Tibial nerve (tissue), 4 donors: ENCODE data around the gene SPHKAP. TPM values are rescaled to one million over a fixed set of nuclear protein-coding genes. Genes with fewer than 3 reads are reported as not detected.

ENCODE experiments used
- DNase-seq, 2 donors: peaks; one replicate each; pipeline ENCODE4 v3.0.0-alpha.2; 2019; ENCODE audit warnings: low spot score in 2 of 2
- H3K27ac ChIP-seq, 4 donors: fragments of 200-600 bp; sonication (generic) in 3 of 4; one replicate each; pipeline ENCODE4 v1.5.1; 2017 to 2019; ENCODE audit warnings: mild to moderate bottlenecking in 1 of 4
- H3K27me3 ChIP-seq, 2 donors: fragments of 200-600 bp; sonication (generic) in 1 of 2; one replicate each; pipeline versions ENCODE4 v1.5.1 to v1.6.0; 2017 to 2019
- H3K36me3 ChIP-seq, 3 donors: fragments of 200-600 bp; sonication (generic); one replicate each; pipeline ENCODE4 v1.5.1; 2018 to 2019
- H3K4me1 ChIP-seq, 4 donors: fragments of 200-600 bp; sonication (generic) in 3 of 4; one replicate each; pipeline ENCODE4 v1.5.1; 2017 to 2019
- H3K4me3 ChIP-seq, 4 donors: fragments of 200-600 bp; sonication (generic) in 3 of 4; one replicate each; pipeline ENCODE4 v1.5.1; 2017 to 2019; ENCODE audit warnings: mild to moderate bottlenecking in 1 of 4, moderate library complexity in 1 of 4
- H3K9me3 ChIP-seq, 4 donors: fragments of 200-600 bp; sonication (generic) in 3 of 4; one replicate each; pipeline ENCODE4 v1.5.1; 2017 to 2019
- CTCF ChIP-seq, 5 experiments: fragments of 200-600 bp in 3 of 5; fragments of 450-650 bp in 2 of 5; sonication (generic) in 3 of 5; IDR thresholded peaks; one replicate each; pipeline ENCODE4 v1.5.1; 2016 to 2019; ENCODE audit warnings: antibody characterized with exemption in 5 of 5, mild to moderate bottlenecking in 3 of 5, moderate library complexity in 2 of 5
- EP300 ChIP-seq, 2 donors: sonication (generic); formaldehyde crosslinking; IDR thresholded peaks; one replicate each; pipeline ENCODE4 v1.6.1; 2017; ENCODE audit warnings: antibody characterized with exemption in 2 of 2, mild to moderate bottlenecking in 1 of 2
- POLR2A ChIP-seq, 2 donors: fragments of 450-650 bp; IDR thresholded peaks; one replicate each; pipeline ENCODE4 v1.6.1; 2017; ENCODE audit warnings: antibody characterized with exemption in 2 of 2, mild to moderate bottlenecking in 2 of 2, moderate library complexity in 2 of 2
- WGBS, 2 donors: methylation state at CpG; one replicate each; pipeline ENCODE4 v1.1.5; 2018; 5-methylcytosine and 5-hydroxymethylcytosine counted together
- total RNA-seq, 4 donors: library from RNA; depleted of rRNA; stranded (reverse); fragments of >200 nt; gene quantifications; one replicate each; pipeline ENCODE4 v1.1.0, GENCODE V29; 2016

Gene SPHKAP
- total RNA-seq, 4 donors from 2014 or later: not detected

DNA sequence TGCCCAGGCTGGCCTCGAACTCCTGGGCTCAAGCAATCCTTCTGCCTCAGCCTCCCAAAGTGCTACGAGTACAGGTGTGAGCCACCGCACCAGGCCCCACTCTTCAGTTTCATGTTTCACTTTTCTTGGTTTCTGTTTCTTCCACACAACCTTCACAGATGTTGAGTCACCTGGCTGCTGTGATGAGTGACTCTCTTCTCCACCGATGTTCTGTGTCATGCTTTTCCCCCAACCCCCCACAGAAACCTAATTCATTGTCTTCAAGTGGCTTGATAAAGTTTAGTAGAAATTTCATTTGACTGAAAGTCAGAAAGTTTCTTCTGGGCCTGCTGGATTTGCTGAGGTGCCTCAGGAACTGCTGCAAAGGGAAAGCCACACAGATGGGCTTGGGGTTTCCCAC is 78.5 kb downstream of the SPHKAP start:
- TF ChIP-seq EP300 (IDR thresholded peaks at IDR 0.05) (no peak), CTCF (IDR thresholded peaks at IDR 0.05) (no peak), POLR2A (IDR thresholded peaks at IDR 0.05) (no peak)
- DNase-seq: no peak
- Histone ChIP-seq H3K9me3 (peaks cover 0 to 15% (median 3%) of the 10 kb centered on the region in 4 donors), H3K27me3 (no peaks in the 10 kb centered on the region), H3K36me3 (no peaks in the 10 kb centered on the region), H3K27ac (no peak overlapping the region), H3K4me3 (no peak overlapping the region), H3K4me1 (no peaks in the 10 kb centered on the region)
- WGBS, 2 donors: 89 to 94% methylated on average over 4 of the region's 4 CpGs

DNA sequence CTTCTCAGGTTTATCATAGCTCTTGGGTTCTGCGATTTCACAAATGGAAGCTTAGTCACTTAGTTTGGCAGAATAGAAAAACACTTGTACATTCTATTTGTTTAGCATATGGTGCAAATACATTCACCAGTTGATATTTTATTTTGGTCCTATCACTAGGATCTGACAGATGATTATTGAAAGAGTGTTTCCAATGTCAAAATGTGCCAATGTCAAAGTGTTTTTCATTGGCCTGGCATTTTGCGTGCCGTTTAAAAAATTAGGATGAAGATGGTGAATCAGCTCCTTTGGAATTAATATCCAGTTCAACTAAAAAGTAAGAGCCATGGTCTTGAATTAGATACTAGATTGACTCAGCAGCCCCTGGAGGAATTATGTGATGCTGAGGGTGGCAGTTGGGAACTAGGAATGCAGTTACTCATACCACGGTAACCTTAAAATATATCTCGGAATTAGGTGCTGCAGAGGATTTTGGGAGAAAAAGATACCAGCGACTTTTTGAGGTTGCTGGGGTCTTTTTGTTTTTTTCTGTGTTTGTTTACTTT is 87.0 kb downstream of the SPHKAP start:
- TF ChIP-seq POLR2A (IDR thresholded peaks at IDR 0.05): no peak
- no peak for TF ChIP-seq CTCF (IDR thresholded peaks at IDR 0.05)
- no peak for TF ChIP-seq EP300 (IDR thresholded peaks at IDR 0.05)
- no peaks in the 10 kb centered on the region for H3K27me3 ChIP-seq
- H3K36me3 ChIP-seq: no peaks in the 10 kb centered on the region
- no peaks in the 10 kb centered on the region for H3K4me1 ChIP-seq
- H3K4me3 ChIP-seq: no peak overlapping the region
- H3K27ac ChIP-seq: no peak overlapping the region
- DNase-seq: no peak
- peaks cover 0 to 32% (median 2%) of the 10 kb centered on the region in 4 donors for H3K9me3 ChIP-seq
- 89 to 93% methylated on average over 6 of the region's 6 CpGs for WGBS, 2 donors

DNA sequence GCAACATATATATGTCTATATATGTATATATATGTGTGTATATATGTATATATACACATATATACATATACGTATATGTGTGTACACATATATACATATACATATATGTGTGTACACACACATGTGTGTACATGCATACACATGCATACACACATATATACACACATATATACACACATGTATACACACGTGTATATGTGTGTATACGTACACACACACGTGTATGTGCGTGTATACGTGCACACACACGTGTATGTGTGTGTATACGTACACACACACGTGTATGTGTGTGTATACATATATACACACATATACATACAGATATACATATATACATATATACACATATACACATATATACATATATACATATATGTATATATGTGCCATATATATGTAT is 89.4 kb downstream of the SPHKAP start:
- no peak for DNase-seq
- Histone ChIP-seq H3K27ac (no peak overlapping the region), H3K4me1 (no peaks in the 10 kb centered on the region), H3K27me3 (no peaks in the 10 kb centered on the region), H3K9me3 (peaks cover 0 to 24% (median 0%) of the 10 kb centered on the region in 4 donors), H3K4me3 (no peak overlapping the region), H3K36me3 (no peaks in the 10 kb centered on the region)
- TF ChIP-seq CTCF (IDR thresholded peaks at IDR 0.05) (no peak), POLR2A (IDR thresholded peaks at IDR 0.05) (no peak), EP300 (IDR thresholded peaks at IDR 0.05) (no peak)
- 75 to 85% methylated on average over 9 of the region's 9 CpGs for WGBS, 2 donors

GRCh38 chr2:228086561-228086960 is 94.9 kb downstream of the SPHKAP start:
- Histone ChIP-seq H3K4me1 (no peaks in the 10 kb centered on the region), H3K9me3 (peaks cover 0 to 24% (median 0%) of the 10 kb centered on the region in 4 donors), H3K27ac (no peak overlapping the region), H3K36me3 (no peaks in the 10 kb centered on the region), H3K27me3 (no peaks in the 10 kb centered on the region), H3K4me3 (no peak overlapping the region)
- WGBS, 2 donors: 69 to 80% methylated on average over 4 of the region's 4 CpGs
- TF ChIP-seq POLR2A (IDR thresholded peaks at IDR 0.05): no peak
- TF ChIP-seq CTCF (IDR thresholded peaks at IDR 0.05): no peak
- no peak for TF ChIP-seq EP300 (IDR thresholded peaks at IDR 0.05)
- DNase-seq: no peak

DNA sequence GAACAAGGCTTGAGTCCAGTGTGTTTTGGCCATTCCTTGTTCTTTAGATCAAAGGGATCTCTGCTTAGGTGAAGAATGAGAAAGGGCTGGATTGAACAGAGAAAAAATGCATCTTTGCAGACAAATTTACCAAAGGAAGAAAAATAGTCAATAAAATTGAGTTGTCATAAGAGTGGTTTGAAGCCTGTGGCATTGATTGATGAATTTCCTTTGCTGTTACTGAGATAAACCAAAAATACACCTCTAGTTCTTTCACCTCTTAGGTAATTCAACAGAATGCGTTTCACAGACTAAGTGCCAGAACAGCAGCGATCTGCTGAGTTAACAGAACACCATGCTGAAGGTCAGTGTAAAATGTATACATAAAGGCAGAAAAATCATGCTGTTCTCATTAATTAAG is 96.8 kb downstream of the SPHKAP start:
- no peaks in the 10 kb centered on the region for H3K36me3 ChIP-seq
- H3K9me3 ChIP-seq: peaks cover 0 to 13% (median 0%) of the 10 kb centered on the region in 4 donors
- no peak overlapping the region for H3K4me3 ChIP-seq
- TF ChIP-seq POLR2A (IDR thresholded peaks at IDR 0.05) (no peak), CTCF (IDR thresholded peaks at IDR 0.05) (no peak), EP300 (IDR thresholded peaks at IDR 0.05) (no peak)
- H3K4me1 ChIP-seq: no peaks in the 10 kb centered on the region
- no peaks in the 10 kb centered on the region for H3K27me3 ChIP-seq
- H3K27ac ChIP-seq: no peak overlapping the region
- no peak for DNase-seq
- WGBS, 2 donors: 28 to 34% methylated on average over 2 of the region's 2 CpGs
